ENCODE measurements around the gene SEMA5B.

- TF ChIP-seq CTCF (IDR thresholded peaks at IDR 0.05) (no peak), ZFX (IDR thresholded peaks at IDR 0.05; ENCODE audit: borderline replicate concordance) (no peak)
Observed at GRCh38 chr3:122955916-122956692, 71.5 kb downstream of the SEMA5B start.
